ENCODE data around the gene CHCHD4.
"Not testable (repeated sequence)": the region's sequence is repeated elsewhere in the genome, so short reads cannot be mapped to it uniquely, and the experiment has no call there.

Gene CHCHD4

DNA sequence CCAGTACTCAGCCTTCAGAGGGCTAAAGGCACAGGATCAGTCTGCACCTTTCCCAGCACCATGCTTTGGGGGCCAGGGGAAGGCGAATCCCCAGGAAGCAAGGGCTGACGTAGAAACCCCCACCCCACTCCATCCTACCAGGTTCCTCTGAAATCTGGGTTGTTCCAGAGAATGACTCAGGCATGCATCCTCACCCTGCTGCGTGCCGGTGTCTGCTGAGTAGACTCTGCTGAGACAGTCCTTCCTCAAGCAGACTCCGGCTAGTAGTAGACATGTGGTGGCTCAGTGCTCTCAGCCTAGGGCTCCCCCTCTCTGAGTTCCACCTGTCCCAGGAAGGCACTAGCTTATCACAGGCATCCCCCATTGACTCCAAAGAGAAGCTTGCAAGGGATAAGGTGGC, 9.2 kb upstream of the CHCHD4 start:
- no peak for DNase-seq

DNA sequence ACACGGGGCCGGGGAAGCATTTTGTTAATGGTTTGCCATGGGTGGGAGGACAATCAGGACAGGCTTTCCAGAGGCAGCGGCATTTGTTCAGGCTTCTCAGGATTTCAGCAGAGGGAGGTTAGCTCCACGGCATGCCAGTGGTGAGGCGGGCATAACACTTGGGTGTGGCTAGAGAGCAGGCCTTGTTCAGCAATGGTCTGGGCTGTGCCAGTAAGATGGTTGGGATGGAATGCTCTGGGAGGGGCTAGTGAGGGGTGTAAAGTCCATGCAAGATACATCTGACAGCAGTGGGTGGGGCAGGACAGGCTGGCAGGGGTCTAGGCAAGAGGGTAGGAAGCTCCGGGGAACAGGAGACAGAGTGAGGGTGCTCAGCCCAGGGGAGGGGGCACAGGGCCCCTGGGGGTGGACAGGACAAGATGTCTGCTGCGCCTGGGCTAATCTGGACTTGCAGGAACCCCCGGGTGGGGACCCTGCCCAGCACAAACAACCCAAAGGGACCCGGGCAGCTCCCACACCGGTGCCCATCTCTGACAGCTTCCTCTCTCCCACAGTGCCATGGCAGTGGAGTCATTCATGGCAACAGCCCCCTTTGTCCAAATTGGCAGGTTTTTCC, 8.6 kb upstream of the CHCHD4 start:
- DNase-seq, result no peak

DNA sequence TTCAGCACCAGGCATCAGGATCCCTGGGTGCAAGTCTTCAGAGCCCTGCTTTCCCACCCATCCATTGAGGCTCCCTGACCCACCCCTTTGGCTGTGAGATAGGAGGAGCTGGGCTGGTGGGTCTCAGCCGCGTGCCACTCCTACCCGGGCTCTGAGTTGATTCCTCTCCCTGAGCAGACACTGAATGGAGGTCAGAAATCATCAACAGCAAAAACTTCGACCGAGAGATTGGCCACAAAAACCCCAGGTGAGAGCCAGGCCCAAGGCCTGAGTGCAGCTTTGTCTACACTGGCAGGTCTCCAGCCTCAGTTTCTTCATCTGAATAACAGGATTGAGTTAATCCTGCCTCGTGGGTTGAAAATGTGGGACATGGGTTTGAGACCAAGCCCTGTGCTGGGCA, 8.0 kb upstream of the CHCHD4 start:
- DNase-seq, result no peak

DNA sequence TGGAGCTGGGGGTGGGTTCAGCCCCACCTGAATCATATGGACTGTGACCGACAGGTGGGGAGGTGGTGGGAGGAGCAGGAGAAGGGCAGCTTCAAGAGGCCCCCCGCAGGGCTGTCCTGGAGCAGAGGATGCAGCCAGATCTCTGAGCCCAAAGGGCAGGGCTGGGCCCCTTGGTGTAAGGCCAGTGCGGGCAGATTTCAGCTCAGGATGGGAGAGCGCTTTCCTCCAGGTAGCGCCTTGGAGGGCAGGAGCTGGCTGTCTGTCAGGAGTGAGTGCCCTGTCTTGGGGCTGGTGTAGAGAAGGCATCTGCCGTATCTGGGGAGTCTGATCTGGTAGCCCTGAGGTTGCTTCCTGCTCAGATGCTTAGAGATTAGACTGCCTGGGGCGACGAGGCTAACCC, 7.5 kb upstream of the CHCHD4 start:
- DNase-seq, result no peak

DNA sequence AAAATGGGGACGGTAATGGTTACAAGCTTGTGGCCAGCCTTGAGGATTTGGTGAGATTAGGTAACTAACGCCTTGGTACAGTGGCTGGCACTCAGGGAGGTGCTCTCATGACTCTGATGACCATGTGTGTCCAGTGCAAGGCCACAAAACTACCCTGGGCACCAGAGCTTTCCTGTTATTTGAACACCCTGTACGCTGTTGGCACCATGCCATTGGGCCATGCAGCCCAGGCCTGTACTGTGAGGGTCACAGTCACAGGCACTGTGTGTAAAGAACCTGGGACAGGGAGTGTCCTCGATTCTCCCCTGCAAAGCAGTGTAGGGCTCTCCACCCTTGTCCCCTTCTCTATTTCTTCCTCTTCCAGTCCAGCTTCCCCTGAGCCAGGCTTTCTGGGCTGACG, 6.5 kb upstream of the CHCHD4 start:
- no peak for DNase-seq

DNA sequence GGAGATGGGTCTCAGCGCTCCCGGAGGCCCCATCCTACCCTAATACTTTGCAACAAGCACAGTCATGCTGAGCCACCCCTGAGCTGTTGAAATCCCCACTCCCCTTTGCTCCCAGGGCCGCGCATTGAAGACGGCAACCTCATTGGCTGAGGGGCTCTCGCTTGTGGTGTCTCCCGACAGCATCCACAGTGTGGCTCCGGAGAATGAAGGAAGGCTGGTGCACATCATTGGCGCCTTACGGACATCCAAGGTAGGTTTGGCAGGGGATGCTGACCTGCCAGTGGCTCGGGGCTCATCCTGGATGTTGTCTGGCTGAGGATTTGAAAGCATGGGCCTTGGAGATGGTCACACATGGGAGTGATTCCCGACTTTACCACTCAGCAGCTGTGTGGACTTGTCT, 6.0 kb upstream of the CHCHD4 start:
- DNase-seq, result no peak

DNA sequence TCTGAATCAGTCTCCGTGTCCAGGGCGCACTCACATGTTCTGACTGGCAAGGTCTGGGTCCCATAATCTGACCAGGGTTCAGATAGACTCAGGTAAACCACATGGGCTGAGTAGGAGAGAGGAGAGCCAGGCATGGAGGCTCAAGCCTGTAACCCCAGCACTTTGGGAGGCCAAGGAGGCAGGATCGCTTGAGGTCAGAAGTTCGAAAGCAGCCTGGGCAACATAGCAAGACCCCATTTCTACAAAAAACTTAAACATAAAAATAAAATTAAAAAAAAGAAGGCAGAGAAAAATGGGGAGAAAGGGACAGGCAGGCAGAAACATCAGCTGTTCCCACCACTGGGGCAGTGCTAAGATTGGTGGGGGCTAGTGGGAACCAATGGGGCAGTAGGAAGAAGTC, 5.6 kb upstream of the CHCHD4 start:
- DNase-seq, result no peak

DNA sequence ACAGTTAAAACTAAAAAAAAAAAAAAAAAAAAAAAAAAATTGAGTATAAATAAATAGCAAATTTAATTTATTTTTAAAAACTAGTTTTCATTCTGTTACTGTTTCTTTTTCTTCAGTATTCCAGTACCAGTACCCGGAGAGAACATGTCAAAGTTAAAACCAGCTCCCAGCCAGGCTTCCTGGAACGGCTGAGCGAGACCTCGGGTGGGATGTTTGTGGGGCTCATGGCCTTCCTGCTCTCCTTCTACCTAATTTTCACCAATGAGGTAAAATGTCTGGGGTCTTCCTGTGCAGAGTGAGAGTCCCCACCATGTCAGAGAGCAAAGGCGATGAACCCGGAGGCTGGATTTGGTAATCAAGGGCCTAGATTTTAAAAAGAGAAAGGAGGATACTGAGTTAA, 4.6 kb upstream of the CHCHD4 start:
- no peak for DNase-seq

DNA sequence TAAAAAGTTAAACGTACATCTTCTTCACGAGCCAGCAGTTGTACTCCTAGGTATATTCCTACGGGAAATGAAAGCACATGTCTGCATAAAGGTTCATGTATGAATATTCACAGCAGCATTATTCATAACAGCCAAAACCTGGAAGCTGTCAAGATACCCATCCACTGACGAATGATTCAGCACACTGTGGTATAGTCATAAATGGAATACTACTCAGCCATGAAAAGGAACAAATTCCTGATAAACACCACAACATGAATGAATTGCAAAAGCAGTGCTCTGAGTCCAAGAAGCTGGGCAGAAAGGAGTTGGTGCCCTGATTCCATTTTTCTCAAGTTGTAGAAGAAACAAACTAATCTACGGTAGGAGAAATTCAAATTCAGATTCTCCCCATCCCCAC, 4.1 kb upstream of the CHCHD4 start:
- no peak for DNase-seq

DNA sequence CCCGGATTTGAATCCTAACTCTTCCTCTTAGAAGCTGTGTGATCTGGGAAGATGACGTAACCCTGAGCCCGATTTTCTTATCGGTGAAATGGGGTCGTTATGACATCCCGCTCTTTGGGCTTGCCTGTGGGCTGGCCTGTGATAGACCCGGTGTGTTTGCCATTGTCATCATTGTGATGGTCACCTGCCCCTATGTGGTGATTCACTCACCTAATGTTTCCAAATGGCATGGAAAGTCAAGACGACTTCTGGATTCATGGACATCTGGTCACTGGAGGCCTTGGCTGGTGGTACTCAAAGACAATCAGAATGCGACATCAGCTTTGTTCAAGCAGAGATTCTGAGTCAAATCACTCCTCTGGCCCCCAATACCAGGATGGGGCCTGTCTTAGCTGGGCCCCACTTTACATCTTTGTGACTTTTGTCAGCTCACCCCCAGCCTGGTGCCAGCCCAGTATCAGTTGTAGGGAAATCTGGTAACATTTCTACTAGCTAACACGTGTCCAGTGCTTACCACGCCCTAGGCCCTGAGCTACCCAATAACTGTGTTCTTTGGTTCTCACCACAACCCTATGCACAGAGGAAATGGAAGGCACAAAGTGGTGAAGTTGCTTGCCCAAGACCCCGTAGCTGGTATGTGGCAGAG, 3.0 kb upstream of the CHCHD4 start:
- no peak for DNase-seq

DNA sequence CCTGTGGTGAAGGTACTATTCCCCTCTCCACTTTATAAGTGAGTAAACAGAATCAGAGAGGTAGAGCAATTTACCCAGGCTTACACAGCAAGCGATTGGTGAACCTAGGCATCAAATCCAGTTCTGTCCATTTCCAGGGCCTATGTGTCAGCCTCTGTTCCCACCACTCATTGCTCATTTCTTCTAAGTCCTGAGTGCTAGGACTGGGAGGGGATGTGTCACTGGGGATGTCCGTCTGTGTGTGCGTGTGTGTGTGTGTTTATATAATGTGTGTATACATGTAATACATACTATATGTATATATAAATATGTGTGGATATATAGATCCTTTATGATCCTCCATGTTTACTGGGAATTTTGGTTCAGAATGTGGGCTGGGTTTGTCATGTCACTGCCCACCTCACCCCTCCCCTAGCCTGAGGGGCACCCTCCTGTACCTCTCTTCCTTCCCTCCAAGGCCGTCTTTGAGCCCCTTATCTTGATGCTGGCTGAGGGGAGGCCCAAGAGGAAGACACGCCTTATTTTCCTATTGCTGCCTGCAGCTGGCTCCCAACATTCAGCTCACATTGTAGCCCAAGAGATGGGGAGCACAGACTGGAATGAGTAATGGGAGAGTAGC, 2.3 kb upstream of the CHCHD4 start:
- no peak for DNase-seq

DNA sequence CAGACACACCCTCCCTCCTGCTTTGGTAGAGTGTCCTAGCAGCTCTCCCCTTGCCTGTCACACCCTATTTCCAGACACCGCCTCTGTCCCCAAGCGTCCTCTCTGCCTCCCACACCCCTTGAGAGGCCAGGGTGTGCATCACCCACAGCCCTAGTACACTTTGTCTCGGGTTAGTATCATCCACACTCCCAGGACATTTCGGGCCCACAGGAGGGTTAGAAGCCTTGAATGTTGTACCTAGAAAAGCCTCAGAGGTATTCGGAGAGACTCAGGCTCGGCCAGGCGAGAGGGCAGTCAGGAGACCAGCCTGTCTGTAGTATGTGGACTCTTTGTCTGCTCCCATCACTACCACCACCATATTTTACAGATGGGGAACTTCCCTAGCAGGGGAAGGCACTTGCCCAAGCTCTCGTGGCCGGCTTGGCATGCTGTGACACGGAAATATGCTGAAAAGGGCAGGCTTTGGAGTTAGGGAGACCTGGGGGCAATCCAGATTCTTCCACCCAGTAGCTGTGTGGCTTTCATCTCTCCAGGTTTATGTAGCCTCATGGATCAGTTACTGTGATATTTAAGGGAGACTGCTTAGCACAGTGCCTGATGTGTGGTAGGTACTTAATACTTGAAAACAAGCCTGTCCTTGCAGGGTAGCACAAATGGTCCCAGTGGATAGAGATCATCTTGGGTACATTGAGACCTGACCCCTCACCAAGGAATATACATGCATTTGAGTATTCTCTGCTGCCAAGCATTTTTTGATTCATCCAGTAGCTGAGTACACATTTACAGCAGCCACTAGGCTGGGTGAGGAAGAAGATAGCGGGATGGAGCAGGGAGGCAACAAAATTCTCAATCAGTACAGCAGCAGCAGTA, 1.6 kb upstream of the CHCHD4 start:
- no peak for DNase-seq

DNA sequence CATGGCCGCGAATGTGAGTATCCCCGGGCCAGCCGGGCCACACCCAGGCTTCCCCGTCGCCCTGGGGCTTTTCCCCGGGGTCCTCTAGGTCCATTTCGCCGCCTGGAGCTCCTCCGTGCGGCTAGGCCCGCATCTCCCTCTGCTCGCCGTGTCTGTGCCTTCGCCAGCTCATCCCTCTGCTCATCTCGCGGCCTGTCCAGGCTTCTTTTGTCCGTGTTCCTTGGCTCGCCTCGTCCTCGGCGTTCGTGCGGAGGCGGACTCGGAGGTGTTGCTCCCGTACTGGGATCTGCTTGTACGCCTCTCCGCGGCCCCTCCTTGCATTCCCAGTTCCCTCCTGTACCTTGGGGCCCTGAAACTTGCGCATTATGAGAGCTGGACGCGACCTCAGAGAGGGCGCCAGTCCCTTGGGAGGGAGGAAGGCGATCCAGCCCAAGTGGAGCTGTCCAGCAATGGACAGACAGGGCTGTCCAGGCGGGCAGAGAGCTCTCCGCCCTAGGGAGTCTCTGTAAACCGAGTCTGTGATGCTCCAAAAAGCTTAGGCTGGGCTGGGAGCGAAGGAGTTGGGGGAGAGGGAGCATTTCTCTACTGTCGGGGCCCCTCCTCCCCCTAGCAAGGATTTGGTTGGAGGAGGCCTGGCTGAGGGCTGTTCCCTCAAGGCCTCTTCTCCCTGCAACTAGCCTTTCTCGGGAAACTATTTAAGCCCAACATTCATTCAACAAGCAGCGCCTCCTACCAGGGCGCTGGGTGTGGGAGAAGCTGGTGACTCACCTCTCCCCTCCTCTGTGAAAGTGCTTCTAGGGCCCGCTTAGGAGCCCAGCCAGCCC, 735 bp upstream of the CHCHD4 start:
- DNase-seq, result peak; percentile 54

DNA sequence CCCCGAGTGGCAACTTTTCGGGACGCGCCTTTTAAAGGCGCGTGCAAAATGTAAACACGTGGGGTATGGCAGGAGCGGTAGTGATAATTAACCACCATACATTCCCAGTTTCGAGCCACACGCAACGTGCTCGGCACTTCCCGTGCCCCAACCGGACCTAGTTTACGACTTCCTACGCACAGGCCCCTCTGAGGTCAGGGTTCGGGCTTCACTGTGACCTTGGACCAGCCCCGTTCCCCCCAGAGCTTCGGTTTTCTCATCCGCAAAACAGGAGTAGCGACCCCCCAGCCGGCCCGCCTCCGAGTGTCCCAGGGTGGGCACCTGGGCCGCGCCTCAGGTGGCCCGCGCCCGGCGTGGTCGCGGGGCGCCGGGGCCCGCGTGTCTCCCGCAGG, 451 bp downstream of the CHCHD4 start:
- DNase-seq, result peak; percentile 48

DNA sequence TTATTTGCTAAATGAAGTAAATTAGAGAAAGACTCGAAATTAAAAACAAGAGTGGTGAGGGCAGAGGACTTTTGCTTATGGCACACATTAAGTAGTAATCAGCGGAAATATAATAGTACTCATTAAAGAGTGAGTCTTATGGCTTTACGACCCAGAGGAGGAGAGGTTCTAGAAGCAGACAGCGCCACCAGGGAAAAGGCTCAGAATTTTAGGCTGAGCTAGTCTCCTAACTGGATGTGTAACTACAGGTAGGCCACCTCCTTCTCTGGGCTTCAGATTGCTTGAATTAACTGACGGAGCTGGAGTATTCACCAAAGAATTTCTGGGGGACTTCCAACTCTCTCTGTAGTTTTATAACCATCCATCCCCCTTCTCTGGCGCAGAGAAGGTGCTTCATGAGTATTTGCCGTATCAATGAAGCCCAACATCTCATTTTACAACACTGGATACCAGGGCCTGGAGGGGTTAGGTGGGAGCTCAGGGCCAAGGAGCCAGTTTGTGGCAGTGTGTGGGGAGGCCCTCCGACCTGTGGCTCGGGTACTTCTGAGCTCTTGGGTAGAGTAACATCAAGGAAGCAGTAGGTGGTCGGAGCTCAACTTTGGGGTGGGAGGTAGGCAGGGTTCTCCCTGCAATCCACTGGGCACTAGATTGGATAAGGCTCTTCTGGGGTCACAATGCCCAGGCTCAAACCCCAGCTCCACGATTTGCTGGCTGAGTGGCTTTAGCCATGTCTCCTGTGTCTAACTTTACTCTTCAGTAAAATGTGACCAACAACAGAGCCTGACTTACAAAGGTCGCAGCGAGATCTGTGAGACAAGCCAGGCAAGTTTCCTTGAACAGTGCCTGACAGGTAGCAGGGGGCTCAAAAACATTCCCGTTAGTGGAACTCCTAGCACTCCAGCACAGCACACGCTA, 1.1 kb downstream of the CHCHD4 start:
- no peak for DNase-seq

DNA sequence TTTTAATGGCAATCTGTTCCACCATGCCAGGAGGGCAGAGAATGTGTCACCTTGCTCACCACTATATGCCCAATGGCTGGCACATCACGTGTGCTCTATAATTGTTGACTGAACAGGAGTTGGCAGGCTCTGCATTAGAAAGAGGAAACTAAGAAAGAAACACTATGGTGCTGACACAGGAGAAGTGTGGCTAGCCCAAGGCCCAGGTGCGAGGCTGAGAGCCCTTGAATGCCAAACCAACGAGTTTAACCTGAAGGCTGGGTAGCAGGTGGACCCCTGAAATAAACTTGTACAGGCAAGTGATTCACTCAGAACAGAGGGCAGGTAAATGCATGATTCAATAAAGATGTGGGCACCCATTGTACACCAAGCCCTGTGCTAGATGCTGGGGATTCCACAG, 2.4 kb downstream of the CHCHD4 start:
- DNase-seq, result no peak

DNA sequence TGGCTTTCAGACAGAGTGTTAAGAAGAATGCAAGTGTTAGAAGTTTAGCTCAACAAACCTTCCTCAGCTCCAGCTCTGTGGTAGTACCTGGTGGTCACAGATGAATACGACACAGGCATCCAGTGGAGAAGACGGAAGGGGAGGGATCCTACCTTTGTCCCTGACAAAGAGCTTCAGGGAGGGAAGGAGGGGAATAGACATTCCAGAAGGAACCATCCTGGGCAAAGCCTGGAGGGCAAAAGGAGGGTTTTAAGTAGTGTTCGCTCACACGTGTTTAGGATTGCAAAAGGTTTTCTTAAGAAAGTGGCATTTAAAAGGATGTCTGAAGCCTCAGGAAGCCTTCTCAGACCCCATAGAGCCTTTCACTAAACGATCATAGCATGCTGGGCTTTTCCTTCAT, 2.8 kb downstream of the CHCHD4 start:
- no peak for DNase-seq

DNA sequence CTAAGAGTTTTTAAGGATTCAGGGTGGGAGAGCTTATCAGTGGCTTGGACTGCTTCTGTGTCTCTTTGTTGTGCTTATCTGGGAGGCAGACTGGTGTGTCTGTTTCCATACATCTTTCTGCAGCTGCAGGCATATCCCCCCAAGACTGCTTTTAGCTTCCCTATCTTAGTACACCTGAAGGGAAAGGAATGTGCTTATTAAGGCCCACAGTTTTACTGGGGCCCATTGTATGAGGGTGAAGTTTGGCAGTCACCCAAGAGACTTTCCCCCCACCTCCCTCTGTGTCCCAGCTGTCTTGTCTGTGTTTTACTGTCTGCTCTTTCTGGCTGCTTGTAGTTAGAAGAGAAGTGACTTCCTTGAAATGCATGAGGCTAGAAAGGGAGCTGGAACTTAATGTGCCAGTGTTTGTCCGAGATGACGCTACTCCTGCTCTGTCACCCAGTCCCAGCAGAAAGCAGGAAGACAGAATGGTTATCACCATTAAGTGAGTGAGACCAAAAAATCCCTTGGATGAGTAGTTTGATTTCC, 3.7 kb downstream of the CHCHD4 start:
- not testable (repeated sequence) for DNase-seq

DNA sequence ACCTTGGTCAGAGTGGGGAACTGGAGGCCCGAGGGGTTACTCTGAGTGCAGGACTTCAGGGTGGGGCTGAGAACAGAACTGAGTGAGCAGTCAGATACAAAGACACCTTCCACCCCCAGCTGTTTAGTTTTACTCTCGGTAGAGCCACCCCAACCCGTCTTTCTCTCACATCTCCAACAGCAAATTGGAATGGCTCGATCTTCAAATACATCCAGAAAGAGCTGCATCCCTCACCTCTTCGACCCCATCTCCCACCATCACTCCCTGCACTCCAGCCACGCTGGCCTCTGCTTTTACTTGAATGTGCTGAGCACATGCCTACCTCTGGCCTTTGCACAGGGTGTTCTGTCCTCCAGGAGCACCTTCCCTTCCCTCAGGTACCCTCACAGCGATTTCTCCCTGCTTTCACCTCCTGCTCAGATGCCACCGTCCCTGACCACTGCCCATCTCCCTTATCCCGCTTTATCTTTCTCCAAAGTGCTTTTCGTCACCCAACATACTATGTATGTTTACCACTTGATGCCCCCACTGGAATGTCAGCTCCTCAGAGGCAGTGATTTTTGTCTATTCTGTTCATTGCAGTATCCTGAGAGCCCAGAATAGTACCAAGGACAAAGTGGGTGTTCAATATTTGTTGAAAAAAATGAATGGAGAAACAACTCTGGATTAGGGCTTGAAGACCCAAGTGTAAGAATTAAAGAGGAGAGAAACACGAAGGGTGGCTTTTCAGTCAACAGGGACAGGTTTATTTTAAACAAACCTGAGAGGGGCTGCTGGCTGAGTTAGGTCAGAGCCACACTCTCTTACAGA, 4.4 kb downstream of the CHCHD4 start:
- DNase-seq, result no peak

DNA sequence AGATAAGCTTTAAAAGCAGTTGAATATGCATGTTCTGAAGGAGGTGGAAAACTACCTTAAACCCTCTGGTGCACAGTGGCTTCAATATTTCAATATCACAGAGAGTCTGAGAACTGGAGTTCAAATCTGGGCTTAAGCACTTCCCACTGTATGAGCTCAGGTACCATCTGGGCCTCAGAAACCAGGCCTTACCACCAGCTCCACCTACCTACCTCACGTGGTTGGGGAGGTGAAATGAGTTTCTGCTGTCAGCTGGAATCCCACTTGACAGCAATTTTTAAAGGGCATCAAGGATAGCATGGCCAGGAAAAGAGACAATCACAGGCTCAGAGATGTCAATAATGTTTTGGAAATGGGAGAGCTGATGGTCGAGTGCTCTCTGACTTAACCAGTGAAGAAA, 5.0 kb downstream of the CHCHD4 start:
- DNase-seq, result no peak

Data from activated T-cell treated with anti-CD3 and anti-CD28 coated beads for 4 hours (primary cell).